WTC11 (cell line): Measurements from ENCODE around the gene ZFP3.

Source experiments
- HMGXB4 ChIP-seq: sonication (generic); formaldehyde crosslinking; IDR thresholded peaks from 2 replicates; pipeline ENCODE4 v1.8.1; 2023; ENCODE audit warnings: mild to moderate bottlenecking, moderate library complexity, missing genetic modification reagents
- IRF2 ChIP-seq: sonication (generic); formaldehyde crosslinking; IDR thresholded peaks from 2 replicates; pipeline ENCODE4 v1.8.0; 2022; ENCODE audit warnings: low read depth, missing genetic modification reagents, borderline replicate concordance
- KAT7 ChIP-seq: sonication (generic); formaldehyde crosslinking; IDR thresholded peaks from 2 replicates; pipeline ENCODE4 v1.8.1; 2023; ENCODE audit warnings: missing genetic modification reagents, mild to moderate bottlenecking, borderline replicate concordance
- NR3C1 ChIP-seq: sonication (generic); formaldehyde crosslinking; conservative IDR thresholded peaks from 2 replicates; pipeline ENCODE4 v1.8.1; 2023; ENCODE audit warnings: low read depth, mild to moderate bottlenecking, missing genetic modification reagents
- SP1 ChIP-seq: sonication (generic); formaldehyde crosslinking; conservative IDR thresholded peaks from 2 replicates; pipeline ENCODE4 v1.8.1; 2022; ENCODE audit warnings: missing genetic modification reagents
- TEAD4 ChIP-seq: sonication (generic); formaldehyde crosslinking; IDR thresholded peaks from 2 replicates; pipeline ENCODE4 v1.8.0; 2022; ENCODE audit warnings: mild to moderate bottlenecking, missing genetic modification reagents
- ZNF121 ChIP-seq: sonication (generic); formaldehyde crosslinking; IDR thresholded peaks from 2 replicates; pipeline ENCODE4 v1.8.0; 2023; ENCODE audit warnings: missing genetic modification reagents
- ZNF138 ChIP-seq: sonication (generic); formaldehyde crosslinking; conservative IDR thresholded peaks from 2 replicates; pipeline ENCODE4 v1.8.1; 2022; ENCODE audit warnings: mild to moderate bottlenecking, moderate library complexity, missing genetic modification reagents
- ZNF317 ChIP-seq: sonication (generic); formaldehyde crosslinking; IDR thresholded peaks from 2 replicates; pipeline ENCODE4 v1.8.1; 2023; ENCODE audit warnings: low read depth, mild to moderate bottlenecking, moderate library complexity, missing genetic modification reagents, borderline replicate concordance
- TF ChIP-seq, protein P1 (sequence below): sonication (generic); formaldehyde crosslinking; IDR thresholded peaks from 2 replicates; pipeline ENCODE4 v1.8.0; 2023; ENCODE audit warnings: missing genetic modification reagents
- TF ChIP-seq, protein P2 (sequence below): fragments of 200-600 bp; IDR thresholded peaks from 2 replicates; pipeline ENCODE4 v1.8.0; 2022; ENCODE audit warnings: antibody characterized with exemption
- TF ChIP-seq, protein P3 (sequence below): fragments of 250-450 bp; sonication (Bioruptor Pico); IDR thresholded peaks from 2 replicates; pipeline ENCODE4 v1.9.0; 2021; ENCODE audit warnings: mild to moderate bottlenecking

DNA sequence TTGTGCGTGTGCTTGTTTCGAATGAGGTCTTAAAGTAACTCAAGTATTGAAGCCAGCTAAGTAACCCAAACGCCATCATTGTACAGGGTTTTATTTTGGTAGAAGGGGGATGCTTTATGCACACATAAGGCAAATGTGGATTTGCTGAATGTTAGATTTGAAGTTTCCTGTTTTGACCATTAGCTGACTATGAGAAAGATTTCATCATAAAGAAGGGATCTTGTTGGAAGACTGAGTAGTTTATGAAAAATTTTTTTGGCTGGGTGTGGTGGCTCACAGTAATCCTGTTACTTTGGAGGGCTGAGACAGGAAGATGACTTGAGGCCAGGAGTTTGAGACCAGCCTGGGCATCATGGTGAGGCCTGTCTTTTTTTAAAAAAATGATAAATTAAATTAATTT, 10.0 kb upstream of the ZFP3 start:
- TF ChIP-seq HMGXB4 (CRISPR knock-in tag) (no peak), ZNF121 (CRISPR knock-in tag) (no peak), TEAD4 (no peak), ZNF138 (CRISPR knock-in tag) (no peak), SP1 (CRISPR knock-in tag) (no peak), KAT7 (CRISPR knock-in tag) (no peak), ZNF317 (CRISPR knock-in tag) (no peak), NR3C1 (CRISPR knock-in tag) (no peak), IRF2 (CRISPR knock-in tag) (no peak)
- TF ChIP-seq, protein P1, sequence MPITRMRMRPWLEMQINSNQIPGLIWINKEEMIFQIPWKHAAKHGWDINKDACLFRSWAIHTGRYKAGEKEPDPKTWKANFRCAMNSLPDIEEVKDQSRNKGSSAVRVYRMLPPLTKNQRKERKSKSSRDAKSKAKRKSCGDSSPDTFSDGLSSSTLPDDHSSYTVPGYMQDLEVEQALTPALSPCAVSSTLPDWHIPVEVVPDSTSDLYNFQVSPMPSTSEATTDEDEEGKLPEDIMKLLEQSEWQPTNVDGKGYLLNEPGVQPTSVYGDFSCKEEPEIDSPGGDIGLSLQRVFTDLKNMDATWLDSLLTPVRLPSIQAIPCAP (CRISPR knock-in tag) = no peak
- TF ChIP-seq, protein P2, sequence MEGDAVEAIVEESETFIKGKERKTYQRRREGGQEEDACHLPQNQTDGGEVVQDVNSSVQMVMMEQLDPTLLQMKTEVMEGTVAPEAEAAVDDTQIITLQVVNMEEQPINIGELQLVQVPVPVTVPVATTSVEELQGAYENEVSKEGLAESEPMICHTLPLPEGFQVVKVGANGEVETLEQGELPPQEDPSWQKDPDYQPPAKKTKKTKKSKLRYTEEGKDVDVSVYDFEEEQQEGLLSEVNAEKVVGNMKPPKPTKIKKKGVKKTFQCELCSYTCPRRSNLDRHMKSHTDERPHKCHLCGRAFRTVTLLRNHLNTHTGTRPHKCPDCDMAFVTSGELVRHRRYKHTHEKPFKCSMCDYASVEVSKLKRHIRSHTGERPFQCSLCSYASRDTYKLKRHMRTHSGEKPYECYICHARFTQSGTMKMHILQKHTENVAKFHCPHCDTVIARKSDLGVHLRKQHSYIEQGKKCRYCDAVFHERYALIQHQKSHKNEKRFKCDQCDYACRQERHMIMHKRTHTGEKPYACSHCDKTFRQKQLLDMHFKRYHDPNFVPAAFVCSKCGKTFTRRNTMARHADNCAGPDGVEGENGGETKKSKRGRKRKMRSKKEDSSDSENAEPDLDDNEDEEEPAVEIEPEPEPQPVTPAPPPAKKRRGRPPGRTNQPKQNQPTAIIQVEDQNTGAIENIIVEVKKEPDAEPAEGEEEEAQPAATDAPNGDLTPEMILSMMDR = no peak
- TF ChIP-seq, protein P3, sequence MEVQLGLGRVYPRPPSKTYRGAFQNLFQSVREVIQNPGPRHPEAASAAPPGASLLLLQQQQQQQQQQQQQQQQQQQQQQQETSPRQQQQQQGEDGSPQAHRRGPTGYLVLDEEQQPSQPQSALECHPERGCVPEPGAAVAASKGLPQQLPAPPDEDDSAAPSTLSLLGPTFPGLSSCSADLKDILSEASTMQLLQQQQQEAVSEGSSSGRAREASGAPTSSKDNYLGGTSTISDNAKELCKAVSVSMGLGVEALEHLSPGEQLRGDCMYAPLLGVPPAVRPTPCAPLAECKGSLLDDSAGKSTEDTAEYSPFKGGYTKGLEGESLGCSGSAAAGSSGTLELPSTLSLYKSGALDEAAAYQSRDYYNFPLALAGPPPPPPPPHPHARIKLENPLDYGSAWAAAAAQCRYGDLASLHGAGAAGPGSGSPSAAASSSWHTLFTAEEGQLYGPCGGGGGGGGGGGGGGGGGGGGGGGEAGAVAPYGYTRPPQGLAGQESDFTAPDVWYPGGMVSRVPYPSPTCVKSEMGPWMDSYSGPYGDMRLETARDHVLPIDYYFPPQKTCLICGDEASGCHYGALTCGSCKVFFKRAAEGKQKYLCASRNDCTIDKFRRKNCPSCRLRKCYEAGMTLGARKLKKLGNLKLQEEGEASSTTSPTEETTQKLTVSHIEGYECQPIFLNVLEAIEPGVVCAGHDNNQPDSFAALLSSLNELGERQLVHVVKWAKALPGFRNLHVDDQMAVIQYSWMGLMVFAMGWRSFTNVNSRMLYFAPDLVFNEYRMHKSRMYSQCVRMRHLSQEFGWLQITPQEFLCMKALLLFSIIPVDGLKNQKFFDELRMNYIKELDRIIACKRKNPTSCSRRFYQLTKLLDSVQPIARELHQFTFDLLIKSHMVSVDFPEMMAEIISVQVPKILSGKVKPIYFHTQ (CRISPR knock-in tag) = no peak
